Hepatic stellate cell (primary cell): ENCODE measurements around the gene POLN.

Experiments used
- DNase-seq: peaks from one replicate; pipeline ENCODE4 v3.0.0; 2011; ENCODE audit warnings: low spot score

Gene POLN

GRCh38 chr4:2105559-2105958 lies 136.4 kb downstream of the POLN start:
- DNase-seq = no peak

GRCh38 chr4:2104556-2105345 lies 137.2 kb downstream of the POLN start:
- no peak for DNase-seq

GRCh38 chr4:2103843-2104547 lies 137.9 kb downstream of the POLN start:
- DNase-seq = no peak

GRCh38 chr4:2103127-2103842 lies 138.6 kb downstream of the POLN start:
- no peak for DNase-seq

GRCh38 chr4:2102045-2102883 lies 139.7 kb downstream of the POLN start:
- DNase-seq = no peak

GRCh38 chr4:2101346-2102044 lies 140.4 kb downstream of the POLN start:
- DNase-seq = no peak

GRCh38 chr4:2096073-2096609 lies 145.8 kb downstream of the POLN start:
- no peak for DNase-seq

- DNase-seq = no peak
Observed at GRCh38 chr4:2095236-2096072, 146.5 kb downstream of the POLN start.

GRCh38 chr4:2094545-2094944 lies 147.4 kb downstream of the POLN start:
- no peak for DNase-seq

- DNase-seq = no peak
Observed at GRCh38 chr4:2093265-2093664, 148.7 kb downstream of the POLN start.

- no peak for DNase-seq
Observed at GRCh38 chr4:2092669-2093053, 149.3 kb downstream of the POLN start.

GRCh38 chr4:2091990-2092668 lies 149.8 kb downstream of the POLN start:
- DNase-seq = no peak

GRCh38 chr4:2090642-2091041 lies 151.3 kb downstream of the POLN start:
- DNase-seq = no peak

GRCh38 chr4:2089222-2089621 lies 152.7 kb downstream of the POLN start:
- no peak for DNase-seq

GRCh38 chr4:2087170-2087569 lies 154.8 kb downstream of the POLN start:
- no peak for DNase-seq

GRCh38 chr4:2085496-2085901 lies 156.4 kb downstream of the POLN start:
- DNase-seq = no peak

- DNase-seq = no peak
Observed at GRCh38 chr4:2084316-2084715, 157.6 kb downstream of the POLN start.

GRCh38 chr4:2083826-2084160 lies 158.1 kb downstream of the POLN start:
- DNase-seq = no peak

- DNase-seq = no peak
Observed at GRCh38 chr4:2083116-2083825, 158.7 kb downstream of the POLN start.
